ENCODE results near the gene SPG7.

Gene SPG7

DNA sequence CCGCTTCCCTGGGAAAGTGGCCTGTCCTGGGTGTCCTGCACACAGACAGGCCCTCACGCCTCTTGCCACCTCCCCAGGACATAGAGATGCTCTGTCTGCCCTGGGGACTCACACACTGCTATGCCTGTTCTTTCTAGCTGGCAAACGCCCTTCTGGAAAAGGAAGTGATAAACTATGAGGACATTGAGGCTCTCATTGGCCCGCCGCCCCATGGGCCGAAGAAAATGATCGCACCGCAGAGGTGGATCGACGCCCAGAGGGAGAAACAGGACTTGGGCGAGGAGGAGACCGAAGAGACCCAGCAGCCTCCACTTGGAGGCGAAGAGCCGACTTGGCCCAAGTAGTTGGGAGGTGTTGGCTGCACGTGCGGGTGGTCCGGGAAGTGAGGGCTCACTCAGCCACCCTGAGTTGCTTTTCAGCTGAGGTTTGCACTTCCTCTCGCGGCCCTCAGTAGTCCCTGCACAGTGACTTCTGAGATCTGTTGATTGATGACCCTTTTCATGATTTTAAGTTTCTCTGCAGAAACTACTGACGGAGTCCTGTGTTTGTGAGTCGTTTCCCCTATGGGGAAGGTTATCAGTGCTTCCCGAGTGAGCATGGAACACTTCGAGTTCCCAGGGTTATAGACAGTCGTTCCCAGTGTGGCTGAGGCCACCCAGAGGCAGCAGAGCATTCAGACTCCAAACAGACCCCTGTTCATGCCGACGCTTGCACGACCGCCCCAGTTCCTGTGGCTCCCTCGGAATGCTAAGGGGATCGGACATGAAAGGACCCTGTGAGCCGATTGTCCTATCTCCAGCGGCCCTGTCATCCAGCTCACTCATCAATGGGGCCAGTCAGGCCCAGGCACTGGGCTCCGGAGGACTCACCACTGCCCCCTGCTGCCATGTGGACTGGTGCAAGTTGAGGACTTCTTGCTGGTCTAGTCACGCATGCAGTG lies 48.8 kb downstream of the SPG7 start:
- H3K27ac ChIP-seq: no peak overlapping the region

GRCh38 chr16:89557690-89558490 lies 49.7 kb downstream of the SPG7 start:
- Histone ChIP-seq H3K27me3 (ENCODE audit: insufficient read depth, low read depth, severe bottlenecking) (no peaks in the 10 kb centered on the region), H3K27ac (no peak overlapping the region), H3K4me3 (ENCODE audit: low read depth, low read length) (no peak overlapping the region), H3K9me3 (ENCODE audit: severe bottlenecking) (no peaks in the 10 kb centered on the region), H3K36me3 (peaks cover 20% of the 10 kb centered on the region)
- DNase-seq: no peak
- TF ChIP-seq CTCF (IDR thresholded peaks at IDR 0.05; ENCODE audit: low read depth, low read length): no peak

More for the DNA sequence above, 48.8 kb downstream of the SPG7 start:
- H3K9me3 ChIP-seq (ENCODE audit: severe bottlenecking): no peaks in the 10 kb centered on the region
- peak; percentile 85 for TF ChIP-seq CTCF (IDR thresholded peaks at IDR 0.05; ENCODE audit: low read depth, low read length)
- no peaks in the 10 kb centered on the region for H3K27me3 ChIP-seq (ENCODE audit: insufficient read depth, low read depth, severe bottlenecking)
- DNase-seq: peak; percentile 75
- peaks cover 11% of the 10 kb centered on the region for H3K36me3 ChIP-seq
- no peak overlapping the region for H3K4me3 ChIP-seq (ENCODE audit: low read depth, low read length)

DNA sequence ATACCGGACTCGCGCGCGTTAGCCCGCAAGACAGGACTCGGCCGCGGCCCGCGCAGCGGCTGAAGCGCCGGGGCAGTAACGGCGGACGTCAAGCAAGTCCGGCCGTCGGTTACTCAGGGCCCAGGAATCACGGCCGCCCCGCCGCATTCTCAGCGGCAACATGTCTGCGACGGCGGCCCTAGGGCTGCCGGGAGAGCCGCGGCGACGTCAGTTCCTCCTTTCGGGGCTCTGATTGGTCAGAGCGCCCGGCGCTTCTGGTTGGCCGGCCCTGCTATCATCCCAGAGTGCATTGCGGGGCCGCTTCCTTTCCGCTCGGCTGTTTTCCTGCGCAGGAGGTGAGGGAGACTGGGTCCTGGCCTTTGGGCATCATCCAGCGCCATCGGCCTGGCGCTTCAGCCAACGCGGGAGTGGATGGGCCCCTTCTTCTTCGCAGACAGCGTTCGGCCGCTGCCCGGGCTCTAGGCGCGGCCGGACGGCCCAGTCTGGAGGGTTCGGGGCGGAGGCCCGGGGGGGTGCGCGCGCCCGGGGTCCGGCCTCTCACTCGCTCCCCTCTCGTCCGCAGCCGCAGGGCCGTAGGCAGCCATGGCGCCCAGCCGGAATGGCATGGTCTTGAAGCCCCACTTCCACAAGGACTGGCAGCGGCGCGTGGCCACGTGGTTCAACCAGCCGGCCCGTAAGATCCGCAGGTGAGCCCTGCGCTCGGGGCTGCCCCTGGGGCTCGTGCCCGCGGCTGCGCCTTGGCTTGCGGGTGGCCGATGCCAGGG lies 52.4 kb downstream of the SPG7 start, which contains the start of gene RPL13:
RPL13 (plus strand) TSS at position 305 of the 764 bp plus-strand sequence; CDS start at position 583, 278 bp downstream.
- peak; percentile 81 for DNase-seq
- H3K27me3 ChIP-seq (ENCODE audit: insufficient read depth, low read depth, severe bottlenecking): no peaks in the 10 kb centered on the region
- peak within 1 kb of the TSS; percentile 63 for H3K4me3 ChIP-seq (ENCODE audit: low read depth, low read length)
- no peak for TF ChIP-seq CTCF (IDR thresholded peaks at IDR 0.05; ENCODE audit: low read depth, low read length)
- H3K36me3 ChIP-seq: peaks cover 37% of the 10 kb centered on the region
- H3K9me3 ChIP-seq (ENCODE audit: severe bottlenecking): no peaks in the 10 kb centered on the region
- H3K27ac ChIP-seq: peak within 1 kb of the TSS; percentile 94

DNA sequence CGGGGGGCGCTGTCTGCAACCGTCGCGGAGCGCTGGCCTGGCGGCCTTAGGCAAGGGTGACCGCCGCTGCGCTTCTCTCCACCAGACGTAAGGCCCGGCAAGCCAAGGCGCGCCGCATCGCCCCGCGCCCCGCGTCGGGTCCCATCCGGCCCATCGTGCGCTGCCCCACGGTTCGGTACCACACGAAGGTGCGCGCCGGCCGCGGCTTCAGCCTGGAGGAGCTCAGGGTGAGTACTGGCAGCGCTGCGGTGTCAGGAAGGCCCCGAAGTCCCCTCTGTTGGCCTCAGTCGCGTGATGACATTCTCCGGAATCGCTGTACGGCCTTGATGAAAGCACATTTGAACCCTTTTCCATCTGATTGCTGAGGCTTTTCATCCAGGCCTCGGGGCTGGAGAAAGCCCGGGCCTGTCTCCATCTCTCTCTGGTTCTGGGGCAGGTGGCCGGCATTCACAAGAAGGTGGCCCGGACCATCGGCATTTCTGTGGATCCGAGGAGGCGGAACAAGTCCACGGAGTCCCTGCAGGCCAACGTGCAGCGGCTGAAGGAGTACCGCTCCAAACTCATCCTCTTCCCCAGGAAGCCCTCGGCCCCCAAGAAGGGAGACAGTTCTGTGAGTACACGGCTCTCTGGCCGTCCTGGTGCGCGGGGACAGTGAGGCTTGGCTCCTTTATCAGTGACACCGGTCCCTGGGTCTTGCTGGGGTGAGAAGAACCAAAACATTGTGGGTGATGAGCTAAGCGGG lies 53.1 kb downstream of the SPG7 start:
- no peaks in the 10 kb centered on the region for H3K27me3 ChIP-seq (ENCODE audit: insufficient read depth, low read depth, severe bottlenecking)
- H3K36me3 ChIP-seq: peaks cover 37% of the 10 kb centered on the region
- peak overlapping the region; percentile 94 for H3K27ac ChIP-seq
- no peak for DNase-seq
- no peaks in the 10 kb centered on the region for H3K9me3 ChIP-seq (ENCODE audit: severe bottlenecking)
- peak overlapping the region; percentile 63 for H3K4me3 ChIP-seq (ENCODE audit: low read depth, low read length)
- no peak for TF ChIP-seq CTCF (IDR thresholded peaks at IDR 0.05; ENCODE audit: low read depth, low read length)

Measured in WERI-Rb-1 (cell line).